ENCODE measurements around the gene SUFU. TPM values are rescaled to one million over a fixed set of nuclear protein-coding genes. Genes with fewer than 3 reads are reported as not detected.

SUFU gene
- total RNA-seq, 1 donor from 2014 or later, result 19.9 TPM

DNA sequence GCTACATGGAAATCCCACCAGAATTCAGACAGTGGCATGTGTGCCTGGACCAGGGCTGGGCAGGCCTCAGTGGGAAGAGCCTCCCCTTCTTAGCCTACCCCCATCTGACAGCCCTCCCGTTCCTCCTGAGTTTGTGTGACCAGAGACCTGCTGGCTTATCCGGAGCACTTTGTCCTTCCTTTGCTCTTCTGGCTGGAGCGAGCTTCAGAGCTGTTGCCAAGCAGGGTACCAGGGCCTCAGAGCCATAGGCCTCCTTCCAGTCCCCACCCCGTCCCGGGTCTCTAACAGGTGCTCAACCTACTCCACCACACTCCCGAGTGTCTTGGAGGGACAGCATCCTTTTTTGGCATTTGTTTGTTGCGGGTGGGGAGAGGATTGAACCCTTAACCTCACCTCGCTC is 114.0 kb downstream of the SUFU start:
- Mint-ChIP-seq H3K4me1 (ENCODE audit: low read depth, unreplicated experiment) (peaks cover 15% of the 10 kb centered on the region), H3K27me3 (ENCODE audit: unreplicated experiment) (no peaks in the 10 kb centered on the region), H3K27ac (ENCODE audit: unreplicated experiment) (no peak overlapping the region), H3K9me3 (ENCODE audit: unreplicated experiment) (peaks cover 4% of the 10 kb centered on the region), H3K36me3 (ENCODE audit: unreplicated experiment) (no peaks in the 10 kb centered on the region), H3K4me3 (ENCODE audit: unreplicated experiment) (no peak overlapping the region)
- TF ChIP-seq, protein P1, sequence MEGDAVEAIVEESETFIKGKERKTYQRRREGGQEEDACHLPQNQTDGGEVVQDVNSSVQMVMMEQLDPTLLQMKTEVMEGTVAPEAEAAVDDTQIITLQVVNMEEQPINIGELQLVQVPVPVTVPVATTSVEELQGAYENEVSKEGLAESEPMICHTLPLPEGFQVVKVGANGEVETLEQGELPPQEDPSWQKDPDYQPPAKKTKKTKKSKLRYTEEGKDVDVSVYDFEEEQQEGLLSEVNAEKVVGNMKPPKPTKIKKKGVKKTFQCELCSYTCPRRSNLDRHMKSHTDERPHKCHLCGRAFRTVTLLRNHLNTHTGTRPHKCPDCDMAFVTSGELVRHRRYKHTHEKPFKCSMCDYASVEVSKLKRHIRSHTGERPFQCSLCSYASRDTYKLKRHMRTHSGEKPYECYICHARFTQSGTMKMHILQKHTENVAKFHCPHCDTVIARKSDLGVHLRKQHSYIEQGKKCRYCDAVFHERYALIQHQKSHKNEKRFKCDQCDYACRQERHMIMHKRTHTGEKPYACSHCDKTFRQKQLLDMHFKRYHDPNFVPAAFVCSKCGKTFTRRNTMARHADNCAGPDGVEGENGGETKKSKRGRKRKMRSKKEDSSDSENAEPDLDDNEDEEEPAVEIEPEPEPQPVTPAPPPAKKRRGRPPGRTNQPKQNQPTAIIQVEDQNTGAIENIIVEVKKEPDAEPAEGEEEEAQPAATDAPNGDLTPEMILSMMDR (IDR thresholded peaks at IDR 0.05; ENCODE audit: partially characterized antibody, unreplicated experiment), result no peak
- DNase-seq, result no peak

DNA sequence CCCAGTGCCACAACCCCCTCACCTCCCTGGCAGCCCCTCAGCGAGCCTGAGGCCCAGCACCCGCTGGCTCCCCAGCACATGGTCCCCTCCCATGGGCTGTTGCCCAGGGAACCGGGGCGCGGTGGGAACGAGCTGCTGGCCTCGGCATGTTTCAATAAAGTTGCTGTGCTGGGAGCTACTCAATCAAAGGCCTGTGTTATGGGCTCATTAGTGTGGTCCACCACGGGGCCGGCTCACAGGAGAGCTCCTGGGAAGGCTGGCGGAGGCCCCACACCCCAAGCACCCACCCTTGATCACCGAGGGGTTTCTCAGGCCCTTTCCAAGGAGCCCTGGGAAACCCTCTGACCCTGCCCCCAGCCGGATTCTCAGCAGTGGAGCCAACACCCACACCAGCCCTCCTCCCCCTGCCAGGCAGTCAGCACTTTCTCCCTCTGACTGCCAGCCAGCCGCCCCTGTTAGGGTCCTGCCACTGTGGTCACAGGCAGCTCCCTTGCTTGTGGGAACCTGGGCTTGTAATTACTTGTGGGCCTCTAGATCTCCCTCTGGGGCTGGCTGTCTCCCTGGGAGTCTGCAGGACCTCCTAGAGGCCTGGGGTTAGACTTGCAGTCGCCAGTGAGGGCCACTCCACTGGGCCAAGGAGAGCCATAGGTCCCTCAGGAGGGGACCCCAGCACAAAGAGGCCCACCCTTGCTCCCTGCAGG is 115.7 kb downstream of the SUFU start:
- DNase-seq, result no peak
- Mint-ChIP-seq H3K4me3 (ENCODE audit: unreplicated experiment) (no peak overlapping the region), H3K27me3 (ENCODE audit: unreplicated experiment) (no peaks in the 10 kb centered on the region), H3K4me1 (ENCODE audit: low read depth, unreplicated experiment) (peaks cover 19% of the 10 kb centered on the region), H3K27ac (ENCODE audit: unreplicated experiment) (no peak overlapping the region), H3K9me3 (ENCODE audit: unreplicated experiment) (peaks cover 7% of the 10 kb centered on the region), H3K36me3 (ENCODE audit: unreplicated experiment) (peaks cover 4% of the 10 kb centered on the region)
- TF ChIP-seq, protein P1 (IDR thresholded peaks at IDR 0.05; ENCODE audit: partially characterized antibody, unreplicated experiment), result no peak

DNA sequence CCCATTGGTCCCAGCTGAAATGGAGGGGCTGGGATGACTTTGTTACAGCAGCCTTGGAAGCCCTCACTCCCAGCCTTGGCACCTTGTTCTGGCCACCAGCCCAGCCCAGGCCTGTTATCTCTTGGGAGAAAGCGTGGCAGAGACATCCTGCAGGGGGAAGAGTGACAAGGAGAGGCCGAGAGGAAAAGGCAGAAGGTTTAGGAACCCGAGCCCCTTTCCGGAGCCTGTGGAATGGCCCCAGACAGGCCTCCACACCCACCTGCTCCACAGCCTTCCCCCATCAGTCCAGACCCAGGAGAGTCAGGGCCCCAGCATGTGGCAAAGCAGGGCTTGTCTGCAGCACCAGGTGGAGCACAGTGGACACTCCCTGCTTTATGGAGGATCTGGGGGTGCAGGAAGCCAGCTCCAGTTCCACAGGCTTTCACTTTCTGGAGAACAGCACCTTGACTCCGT is 116.4 kb downstream of the SUFU start:
- H3K27ac Mint-ChIP-seq (ENCODE audit: unreplicated experiment), result no peak overlapping the region
- H3K4me1 Mint-ChIP-seq (ENCODE audit: low read depth, unreplicated experiment), result peaks cover 23% of the 10 kb centered on the region
- peaks cover 4% of the 10 kb centered on the region for H3K27me3 Mint-ChIP-seq (ENCODE audit: unreplicated experiment)
- peaks cover 9% of the 10 kb centered on the region for H3K36me3 Mint-ChIP-seq (ENCODE audit: unreplicated experiment)
- TF ChIP-seq, protein P1 (IDR thresholded peaks at IDR 0.05; ENCODE audit: partially characterized antibody, unreplicated experiment), result no peak
- no peak for DNase-seq
- H3K9me3 Mint-ChIP-seq (ENCODE audit: unreplicated experiment), result peaks cover 9% of the 10 kb centered on the region
- H3K4me3 Mint-ChIP-seq (ENCODE audit: unreplicated experiment), result no peak overlapping the region

DNA sequence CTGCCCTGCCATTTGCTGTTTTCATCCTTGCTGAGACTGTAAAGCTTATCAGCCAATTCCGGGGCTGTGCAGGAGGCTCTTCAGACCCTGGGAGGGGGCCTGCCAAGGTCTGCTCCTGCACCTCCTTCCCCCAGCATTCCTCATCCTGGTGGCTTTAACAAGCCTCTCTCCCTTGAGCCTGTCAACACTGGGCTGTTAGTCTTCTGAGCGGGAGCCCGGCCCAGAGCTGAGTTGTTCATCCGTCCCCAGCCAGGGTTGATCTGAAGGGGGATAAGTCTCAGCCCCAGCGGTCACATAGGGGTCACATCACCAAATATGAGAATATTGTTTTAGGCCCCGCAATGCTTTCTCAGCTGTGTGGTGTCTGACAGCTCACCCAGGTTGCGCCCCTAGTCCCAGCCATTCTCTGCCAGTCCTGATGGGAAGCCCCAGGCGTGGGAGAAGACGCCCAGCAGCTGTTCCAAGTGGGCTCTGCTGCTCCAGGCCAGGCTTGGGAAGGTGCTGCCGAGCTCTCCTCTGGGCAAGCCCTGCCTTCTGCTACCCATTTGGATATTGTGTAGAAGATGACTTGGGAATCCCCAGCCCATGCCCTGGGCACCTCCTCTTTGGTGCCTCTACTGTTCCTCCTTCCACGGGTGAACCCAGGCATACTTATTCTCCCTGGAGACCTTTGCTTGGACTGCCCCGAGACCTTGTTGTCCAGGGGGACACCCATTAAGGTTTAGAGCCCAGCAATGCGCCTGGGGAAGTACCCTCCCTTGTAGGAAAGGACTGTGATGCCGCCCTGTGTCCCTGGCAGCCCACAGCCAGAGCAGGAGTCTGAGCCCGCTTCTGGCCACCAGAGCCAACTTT is 117.0 kb downstream of the SUFU start:
- Mint-ChIP-seq H3K36me3 (ENCODE audit: unreplicated experiment) (peaks cover 9% of the 10 kb centered on the region), H3K4me1 (ENCODE audit: low read depth, unreplicated experiment) (peaks cover 21% of the 10 kb centered on the region), H3K27me3 (ENCODE audit: unreplicated experiment) (peaks cover 4% of the 10 kb centered on the region), H3K9me3 (ENCODE audit: unreplicated experiment) (peaks cover 10% of the 10 kb centered on the region), H3K27ac (ENCODE audit: unreplicated experiment) (no peak overlapping the region), H3K4me3 (ENCODE audit: unreplicated experiment) (no peak overlapping the region)
- no peak for DNase-seq
- TF ChIP-seq, protein P1 (IDR thresholded peaks at IDR 0.05; ENCODE audit: partially characterized antibody, unreplicated experiment), result no peak
